Effector memory CD4-positive, alpha-beta T cell (primary cell): ENCODE results near the gene ZNF287.
"Not testable (repeated sequence)": the region's sequence is repeated elsewhere in the genome, so short reads cannot be mapped to it uniquely, and the experiment has no call there.

Experiments used
- DNase-seq, 3 donors: peaks; one replicate each; pipeline ENCODE4 v3.0.0-alpha.2; 2020
- H3K27ac ChIP-seq: 2 replicates; pipeline ENCODE4 v1.7.0; 2013; ENCODE audit warnings: mild to moderate bottlenecking, low read length, moderate library complexity; ENCODE audit not compliant: insufficient read depth, poor library complexity, severe bottlenecking
- H3K27me3 ChIP-seq: replicated peaks from 2 replicates; pipeline ENCODE4 v1.7.0; 2013; ENCODE audit warnings: mild to moderate bottlenecking, low read length; ENCODE audit not compliant: insufficient read depth, control insufficient read depth, poor library complexity, severe bottlenecking
- H3K36me3 ChIP-seq: 2 replicates; pipeline ENCODE4 v1.7.0; 2013; ENCODE audit warnings: mild to moderate bottlenecking, low read length, moderate library complexity; ENCODE audit not compliant: control insufficient read depth, insufficient read depth
- H3K4me1 ChIP-seq: 2 replicates; pipeline ENCODE4 v1.7.0; 2013; ENCODE audit warnings: low read length, mild to moderate bottlenecking; ENCODE audit not compliant: control insufficient read depth, insufficient read depth, poor library complexity, severe bottlenecking
- H3K4me3 ChIP-seq: 2 replicates; pipeline ENCODE4 v1.7.0; 2013; ENCODE audit warnings: low read length, low read depth, mild to moderate bottlenecking; ENCODE audit not compliant: insufficient read depth, poor library complexity, severe bottlenecking
- H3K9me3 ChIP-seq: 2 replicates; pipeline ENCODE4 v1.7.0; 2013; ENCODE audit warnings: mild to moderate bottlenecking, low read length, moderate library complexity; ENCODE audit not compliant: control insufficient read depth

Gene ZNF287

GRCh38 chr17:16569358-16569712 lies 331 bp upstream of the ZNF287 start:
- Histone ChIP-seq H3K36me3 (peaks cover 7% of the 10 kb centered on the region), H3K27ac (no peak overlapping the region), H3K9me3 (no peaks in the 10 kb centered on the region), H3K4me1 (peaks cover 7% of the 10 kb centered on the region), H3K27me3 (no peaks in the 10 kb centered on the region), H3K4me3 (peak overlapping the region; percentile 67)
- DNase-seq: no peak

DNA sequence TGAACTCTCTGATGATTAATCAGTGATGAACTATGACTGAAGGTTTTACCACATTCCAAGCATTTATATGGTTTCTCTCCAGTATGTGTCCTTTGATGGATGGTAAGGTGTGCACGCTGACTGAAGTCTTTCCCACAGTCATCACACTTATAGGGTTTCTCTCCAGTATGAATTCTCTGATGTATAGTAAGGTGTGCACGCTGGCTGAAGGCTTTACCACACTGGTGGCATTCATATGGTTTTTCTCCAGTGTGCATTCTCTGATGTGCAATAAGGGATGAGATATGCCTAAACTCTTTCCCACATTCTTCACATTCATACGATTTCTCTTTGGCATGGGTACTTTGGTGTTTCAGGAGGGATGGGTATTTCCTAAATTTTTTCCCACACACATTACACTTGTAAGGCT lies 16.4 kb downstream of the ZNF287 start:
- no peak for DNase-seq
- no peaks in the 10 kb centered on the region for H3K27me3 ChIP-seq
- no peak overlapping the region for H3K27ac ChIP-seq
- H3K4me3 ChIP-seq: no peak overlapping the region
- H3K9me3 ChIP-seq: peaks cover 55% of the 10 kb centered on the region
- H3K36me3 ChIP-seq: peaks cover 48% of the 10 kb centered on the region
- H3K4me1 ChIP-seq: no peaks in the 10 kb centered on the region

GRCh38 chr17:16551878-16552636 lies 16.9 kb downstream of the ZNF287 start:
- H3K9me3 ChIP-seq: peaks cover 58% of the 10 kb centered on the region
- no peaks in the 10 kb centered on the region for H3K27me3 ChIP-seq
- H3K4me3 ChIP-seq: no peak overlapping the region
- no peaks in the 10 kb centered on the region for H3K4me1 ChIP-seq
- peaks cover 42% of the 10 kb centered on the region for H3K36me3 ChIP-seq
- DNase-seq: no peak
- H3K27ac ChIP-seq: no peak overlapping the region

- H3K4me3 ChIP-seq: no peak overlapping the region
Measured at GRCh38 chr17:16537130-16537458, 31.9 kb downstream of the ZNF287 start.

DNA sequence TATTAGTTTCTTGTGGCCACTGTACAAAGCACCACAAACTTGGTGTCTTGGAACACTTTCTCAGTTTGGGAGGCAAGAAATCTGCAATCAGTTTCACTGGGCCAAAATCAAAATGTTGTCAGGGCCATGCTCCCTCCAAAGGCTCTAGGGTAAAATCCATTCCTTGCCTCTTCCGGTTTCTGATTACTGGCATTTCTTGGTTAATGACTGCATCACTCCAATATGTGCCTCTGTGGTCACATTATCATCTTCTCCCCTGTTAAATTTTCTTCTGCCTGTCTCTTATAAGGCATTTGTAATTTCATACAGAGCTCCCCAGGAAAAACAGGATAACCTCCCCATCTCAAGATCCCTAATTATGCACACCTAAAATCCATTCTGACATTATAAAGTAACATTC lies 34.8 kb downstream of the ZNF287 start:
- no peak for DNase-seq
- Histone ChIP-seq H3K4me1 (peaks cover 13% of the 10 kb centered on the region), H3K27ac (no peak overlapping the region), H3K27me3 (no peaks in the 10 kb centered on the region), H3K9me3 (no peaks in the 10 kb centered on the region), H3K36me3 (no peaks in the 10 kb centered on the region), H3K4me3 (no peak overlapping the region)

More at GRCh38 chr17:16537130-16537458, 31.9 kb downstream of the ZNF287 start:
- H3K36me3 ChIP-seq: no peaks in the 10 kb centered on the region
- no peak for DNase-seq
- H3K4me1 ChIP-seq: peaks cover 13% of the 10 kb centered on the region
- no peaks in the 10 kb centered on the region for H3K9me3 ChIP-seq
- no peak overlapping the region for H3K27ac ChIP-seq
- no peaks in the 10 kb centered on the region for H3K27me3 ChIP-seq

- no peaks in the 10 kb centered on the region for H3K36me3 ChIP-seq
- H3K27me3 ChIP-seq: no peaks in the 10 kb centered on the region
- no peak for DNase-seq
- H3K4me1 ChIP-seq: no peaks in the 10 kb centered on the region
- H3K9me3 ChIP-seq: no peaks in the 10 kb centered on the region
- H3K4me3 ChIP-seq: no peak overlapping the region
- H3K27ac ChIP-seq: no peak overlapping the region
Measured at GRCh38 chr17:16529906-16530305, 39.1 kb downstream of the ZNF287 start.

DNA sequence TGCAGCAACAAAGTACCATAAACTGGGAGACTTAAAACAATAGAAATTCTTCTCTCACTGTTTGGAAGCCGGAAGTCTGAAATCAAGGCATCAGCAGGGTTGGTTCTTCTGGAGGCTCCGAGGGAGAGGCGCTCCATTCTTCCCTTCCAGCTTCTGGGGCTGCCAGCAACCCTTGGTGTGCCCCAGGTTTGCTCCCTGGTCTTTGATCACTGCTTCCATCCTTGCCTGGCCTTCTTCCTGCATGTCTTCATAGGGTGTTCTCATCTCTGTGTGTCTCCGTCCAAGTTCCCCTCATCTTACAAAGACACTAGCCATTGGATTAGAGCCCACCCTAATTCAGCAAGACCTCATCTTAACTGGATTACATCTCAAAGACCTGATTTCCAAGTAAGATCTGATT lies 41.7 kb downstream of the ZNF287 start:
- no peaks in the 10 kb centered on the region for H3K9me3 ChIP-seq

DNA sequence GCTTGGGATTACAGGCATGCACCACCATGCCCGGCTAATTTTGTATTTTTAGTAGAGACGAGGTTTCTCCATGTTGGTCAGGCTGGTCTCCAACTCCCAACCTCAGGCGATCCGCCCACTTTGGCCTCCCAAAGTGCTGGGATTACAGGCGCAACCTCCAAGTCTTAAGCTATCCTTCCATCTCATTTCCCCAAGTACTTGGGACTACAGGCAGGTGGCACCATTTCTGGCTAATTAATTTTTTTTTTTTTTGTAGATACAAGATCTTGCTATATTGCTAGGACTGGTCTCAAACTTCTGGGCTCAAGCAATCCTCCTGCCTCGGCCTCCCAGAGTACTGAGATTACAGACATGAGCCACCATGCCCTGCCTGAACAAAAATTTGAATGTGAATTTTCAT lies 43.4 kb downstream of the ZNF287 start:
- DNase-seq, H3K27me3 ChIP-seq, H3K27ac ChIP-seq, H3K4me1 ChIP-seq, H3K9me3 ChIP-seq, H3K4me3 ChIP-seq, H3K36me3 ChIP-seq: not testable (repeated sequence)

More for the DNA sequence above, 41.7 kb downstream of the ZNF287 start:
- H3K4me3 ChIP-seq: no peak overlapping the region
- no peaks in the 10 kb centered on the region for H3K4me1 ChIP-seq
- no peaks in the 10 kb centered on the region for H3K36me3 ChIP-seq
- no peak overlapping the region for H3K27ac ChIP-seq
- DNase-seq: no peak
- H3K27me3 ChIP-seq: no peaks in the 10 kb centered on the region

DNA sequence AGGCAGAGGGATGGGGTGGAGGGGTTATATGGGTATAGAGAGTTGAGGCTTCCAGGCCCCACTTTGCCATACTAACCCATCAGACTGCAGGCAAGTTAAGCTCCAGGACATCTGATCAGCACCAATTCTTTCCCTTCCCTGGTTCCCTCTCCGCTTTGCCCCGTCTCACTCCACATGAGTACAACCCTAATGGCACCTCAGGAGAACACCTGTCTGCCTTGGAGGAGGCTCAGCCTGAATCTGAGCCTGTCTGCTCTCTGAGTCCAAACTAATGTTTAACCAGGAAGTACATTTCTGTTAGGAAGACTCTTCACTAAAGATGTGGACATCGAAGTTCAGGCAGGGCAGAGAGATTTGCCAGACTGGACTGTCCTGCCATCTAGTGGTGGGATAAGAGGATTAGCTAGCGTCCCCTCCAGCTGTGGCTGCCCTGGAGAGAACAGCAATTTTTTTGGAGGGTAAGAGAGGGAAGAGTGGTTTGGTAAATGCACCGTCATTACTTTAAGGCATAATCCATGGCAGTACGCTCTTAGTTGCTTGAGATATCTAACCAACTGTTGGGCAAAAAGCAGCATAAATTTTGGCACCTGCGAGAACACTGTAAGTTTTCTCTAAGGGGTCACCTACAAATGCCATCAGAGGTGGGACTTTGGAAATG lies 47.8 kb downstream of the ZNF287 start:
- Histone ChIP-seq H3K4me3 (no peak overlapping the region), H3K4me1 (no peaks in the 10 kb centered on the region), H3K27me3 (peaks cover 4% of the 10 kb centered on the region), H3K9me3 (no peaks in the 10 kb centered on the region), H3K27ac (no peak overlapping the region), H3K36me3 (no peaks in the 10 kb centered on the region)
- peak; percentile 26 to 42 (median 32) for DNase-seq

GRCh38 chr17:16519021-16519420 lies 50.0 kb downstream of the ZNF287 start:
- H3K36me3 ChIP-seq: no peaks in the 10 kb centered on the region
- no peaks in the 10 kb centered on the region for H3K9me3 ChIP-seq
- no peak for DNase-seq
- no peak overlapping the region for H3K27ac ChIP-seq
- no peaks in the 10 kb centered on the region for H3K4me1 ChIP-seq
- H3K27me3 ChIP-seq: peaks cover 4% of the 10 kb centered on the region
- H3K4me3 ChIP-seq: no peak overlapping the region
